PC-9 (cell line): ENCODE data around the gene ZNF488.

Experiments used
- CTCF ChIP-seq: fragments of 200-600 bp; sonication (generic); conservative IDR thresholded peaks from 2 replicates; pipeline ENCODE4 v1.6.1; 2017; ENCODE audit warnings: mixed run types, antibody characterized with exemption, mild to moderate bottlenecking, moderate library complexity
- EZH2 ChIP-seq: fragments of 200-600 bp; sonication (generic); IDR thresholded peaks from 2 replicates; pipeline ENCODE4 v1.8.0; 2017; ENCODE audit warnings: antibody characterized with exemption, low read depth

GRCh38 chr10:47384148-47384921 is at the start of gene ZNF488:
- TF ChIP-seq EZH2, result no peak
- TF ChIP-seq CTCF, result no peak; the same call in 1 of the 2 replicates
